GM12873 (cell line): ENCODE data around the gene ERP29.

Experiments used
- CTCF ChIP-seq: IDR thresholded peaks from 2 replicates; pipeline ENCODE4 v1.5.1; 2012; ENCODE audit warnings: low read depth, mild to moderate bottlenecking, moderate library complexity, low read length, control low read depth; ENCODE audit not compliant: insufficient read depth; ENCODE audit errors: missing control alignments

The ERP29 gene

DNA sequence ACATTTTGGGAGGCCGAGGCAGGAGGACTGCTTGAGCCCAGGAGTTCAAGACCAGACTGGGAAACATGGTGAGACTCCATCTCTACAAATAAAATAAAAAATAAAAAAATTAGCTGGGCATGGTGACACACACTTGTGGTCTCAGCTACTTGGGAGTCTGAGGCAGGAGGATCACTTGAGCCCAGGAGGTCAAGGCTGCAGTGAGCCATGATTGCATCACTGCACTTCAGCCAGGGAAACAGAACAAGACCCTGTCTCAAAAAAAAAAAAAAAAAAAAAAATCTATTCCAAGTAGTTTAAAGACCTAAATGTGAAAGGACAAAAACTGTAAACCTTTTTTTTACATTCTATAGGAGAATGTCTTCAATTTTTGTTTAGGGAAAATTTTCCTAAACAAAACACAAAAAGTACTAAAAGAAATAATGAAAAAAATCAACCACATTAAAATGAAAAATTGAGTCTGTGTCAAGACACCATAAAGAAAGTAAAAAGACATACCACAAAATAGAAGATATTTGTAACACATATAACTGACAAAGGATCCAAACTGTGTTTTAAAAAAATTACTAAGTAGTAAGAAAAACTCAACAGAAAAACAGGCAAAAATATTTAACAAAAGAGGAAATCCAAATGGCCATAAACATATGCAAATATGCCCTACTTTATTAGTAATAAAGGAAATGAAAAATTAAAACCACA is 17.3 kb upstream of the ERP29 start:
- TF ChIP-seq CTCF, result no peak

- no peak for TF ChIP-seq CTCF
Observed at GRCh38 chr12:111997300-111997699, 15.9 kb upstream of the ERP29 start.

DNA sequence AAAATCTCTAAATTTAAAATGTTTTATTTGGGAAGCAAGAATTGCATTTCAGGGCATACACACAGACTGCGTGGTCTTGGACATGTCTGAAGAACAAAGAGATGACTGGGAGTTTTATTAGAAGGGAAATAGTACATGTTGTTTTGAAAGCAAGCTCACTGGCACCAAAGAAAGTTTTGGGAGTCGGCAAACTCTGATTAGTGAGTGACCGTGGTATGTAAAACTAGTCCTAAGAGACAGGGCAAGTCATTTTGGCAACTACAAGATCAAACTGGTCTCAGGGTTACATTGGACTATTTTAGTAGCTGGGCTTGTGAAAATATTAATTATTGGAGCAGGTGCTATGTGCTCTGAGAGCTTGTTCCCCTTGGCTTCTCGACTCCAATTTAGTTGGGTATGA is 15.2 kb upstream of the ERP29 start:
- TF ChIP-seq CTCF, result no peak

DNA sequence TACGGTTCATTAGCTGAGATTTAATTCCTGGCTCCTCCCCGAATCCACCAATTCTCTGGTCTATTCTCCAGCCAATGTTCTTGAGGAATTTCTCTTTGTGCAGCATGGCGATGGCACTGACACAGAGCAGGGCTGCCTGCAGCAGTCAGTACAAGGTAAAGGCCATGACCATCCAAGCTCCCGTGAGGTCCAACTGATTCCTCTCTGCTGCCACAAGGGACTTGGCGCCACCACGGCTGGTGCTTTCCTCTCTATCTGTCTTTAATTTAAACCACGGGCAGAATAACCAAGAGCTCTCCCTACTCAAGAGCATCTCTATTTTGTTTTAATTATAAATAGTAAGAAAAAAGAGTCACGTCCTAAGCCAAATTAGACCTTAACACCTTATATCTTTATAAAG is 12.4 kb upstream of the ERP29 start:
- TF ChIP-seq CTCF, result no peak

- TF ChIP-seq CTCF, result no peak
Observed at GRCh38 chr12:112001576-112001975, 11.7 kb upstream of the ERP29 start.

- no peak for TF ChIP-seq CTCF
Observed at GRCh38 chr12:112004041-112004440, 9.2 kb upstream of the ERP29 start.

DNA sequence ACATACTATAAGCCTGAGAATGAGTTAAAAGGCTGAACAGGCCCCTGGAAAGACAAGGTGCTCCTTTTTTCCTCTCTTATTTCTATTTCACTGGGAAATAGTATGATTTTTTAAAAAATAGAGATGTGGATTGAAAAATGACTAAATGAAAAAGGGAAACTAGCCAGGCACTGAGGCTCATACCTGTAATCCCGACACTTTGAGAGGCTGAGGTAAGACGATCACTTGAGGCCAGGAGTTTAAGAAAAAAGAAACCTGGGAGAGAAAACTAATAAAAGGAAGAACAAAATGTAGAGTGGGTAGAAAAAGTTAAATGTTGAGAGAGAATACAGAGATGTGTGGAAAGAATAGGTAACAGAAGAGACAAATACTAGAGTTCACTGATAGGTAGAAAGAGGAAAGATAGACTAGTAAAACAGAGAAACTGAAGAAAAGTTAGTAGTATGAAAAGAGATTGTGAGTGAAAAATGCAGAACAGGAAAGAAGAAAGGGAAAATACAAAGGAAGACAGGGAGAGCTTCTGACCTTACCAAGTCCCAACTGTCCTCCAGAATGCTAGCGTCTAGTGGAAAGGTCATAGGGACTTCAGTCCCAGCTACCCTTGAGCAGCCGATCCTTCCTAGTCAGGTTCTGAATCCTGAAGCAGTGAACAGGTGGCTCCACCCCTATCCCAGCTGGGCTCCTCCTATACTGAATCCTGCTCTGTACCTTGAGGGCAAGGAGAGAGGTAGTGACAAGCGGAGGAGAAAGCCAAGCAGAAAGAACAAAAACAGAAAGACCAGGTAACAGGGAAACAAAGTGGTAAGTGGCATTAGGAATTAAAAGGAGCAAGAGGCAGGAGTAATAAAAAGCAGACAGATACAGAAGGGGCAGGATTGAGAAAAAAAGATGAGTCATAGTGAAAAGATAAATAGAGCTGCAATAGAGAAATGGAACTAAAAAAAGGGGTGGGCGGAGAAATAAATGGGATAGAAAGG is 7.5 kb upstream of the ERP29 start:
- TF ChIP-seq CTCF, result no peak
